Measurements from ENCODE around the gene CHTF8.
A peak's percentile ranks its signal among the peaks of the same experiment; 100 is the strongest.

CHTF8 gene

GRCh38 chr16:69112285-69113129 lies 19.9 kb downstream of the CHTF8 start:
- peak; percentile 24 for DNase-seq (ENCODE audit: low read depth)

GRCh38 chr16:69111876-69112230 lies 20.5 kb downstream of the CHTF8 start:
- no peak for DNase-seq (ENCODE audit: low read depth)

GRCh38 chr16:69111216-69111875 lies 21.0 kb downstream of the CHTF8 start:
- DNase-seq (ENCODE audit: low read depth), result no peak

GRCh38 chr16:69110406-69110805 lies 22.0 kb downstream of the CHTF8 start:
- DNase-seq (ENCODE audit: low read depth), result no peak

- DNase-seq (ENCODE audit: low read depth), result no peak
Measured at GRCh38 chr16:69109486-69110270, 22.7 kb downstream of the CHTF8 start.

GRCh38 chr16:69108905-69109252 lies 23.5 kb downstream of the CHTF8 start:
- no peak for DNase-seq (ENCODE audit: low read depth)

GRCh38 chr16:69108064-69108904 lies 24.1 kb downstream of the CHTF8 start:
- DNase-seq (ENCODE audit: low read depth), result no peak

GRCh38 chr16:69107316-69107962 lies 24.9 kb downstream of the CHTF8 start:
- DNase-seq (ENCODE audit: low read depth), result no peak

- DNase-seq (ENCODE audit: low read depth), result no peak
Measured at GRCh38 chr16:69106491-69107315, 25.7 kb downstream of the CHTF8 start.

GRCh38 chr16:69105501-69106361 lies 26.7 kb downstream of the CHTF8 start, which contains the start of gene HAS3:
Gene HAS3 (plus strand): TSS chr16:69105653. CDS start chr16:69109396, 3,743 bp downstream.
- DNase-seq (ENCODE audit: low read depth), result peak; percentile 55

- DNase-seq (ENCODE audit: low read depth), result no peak
Measured at GRCh38 chr16:69100071-69100691, 32.2 kb downstream of the CHTF8 start.

GRCh38 chr16:69095193-69095592 lies 37.2 kb downstream of the CHTF8 start:
- no peak for DNase-seq (ENCODE audit: low read depth)

GRCh38 chr16:69094501-69094900 lies 37.9 kb downstream of the CHTF8 start:
- DNase-seq (ENCODE audit: low read depth), result no peak

- no peak for DNase-seq (ENCODE audit: low read depth)
Measured at GRCh38 chr16:69093974-69094373, 38.4 kb downstream of the CHTF8 start.

- DNase-seq (ENCODE audit: low read depth), result no peak
Measured at GRCh38 chr16:69089091-69089910, 43.1 kb downstream of the CHTF8 start.

- no peak for DNase-seq (ENCODE audit: low read depth)
Measured at GRCh38 chr16:69088684-69089083, 43.7 kb downstream of the CHTF8 start.

GRCh38 chr16:69087161-69087581 lies 45.2 kb downstream of the CHTF8 start:
- no peak for DNase-seq (ENCODE audit: low read depth)
